HG02610 (cell line): Measurements from ENCODE around the gene AKT1.

Source experiments
- ATAC-seq: cut with Tn5 transposase; IDR thresholded peaks from one replicate; pipeline ENCODE4 v1.9.1; 2021; ENCODE audit warnings: mild to moderate bottlenecking, moderate library complexity; ENCODE audit not compliant: unreplicated experiment

AKT1 gene

GRCh38 chr14:104773505-104774452 lies 21.8 kb downstream of the AKT1 start:
- no peak for ATAC-seq

- ATAC-seq, result no peak
Observed at GRCh38 chr14:104772707-104773504, 22.6 kb downstream of the AKT1 start.

- no peak for ATAC-seq
Observed at GRCh38 chr14:104771918-104772706, 23.4 kb downstream of the AKT1 start.

GRCh38 chr14:104771374-104771773 lies 24.2 kb downstream of the AKT1 start:
- ATAC-seq, result no peak

- no peak for ATAC-seq
Observed at GRCh38 chr14:104770851-104771272, 24.7 kb downstream of the AKT1 start.

- ATAC-seq, result no peak
Observed at GRCh38 chr14:104770072-104770579, 25.4 kb downstream of the AKT1 start.

GRCh38 chr14:104769324-104770071 lies 26.1 kb downstream of the AKT1 start:
- no peak for ATAC-seq

- no peak for ATAC-seq
Observed at GRCh38 chr14:104768437-104769323, 26.9 kb downstream of the AKT1 start.

GRCh38 chr14:104767634-104767918 lies 28.0 kb downstream of the AKT1 start:
- no peak for ATAC-seq

GRCh38 chr14:104766863-104767633 lies 28.5 kb downstream of the AKT1 start:
- ATAC-seq, result no peak

- ATAC-seq, result no peak
Observed at GRCh38 chr14:104766256-104766862, 29.2 kb downstream of the AKT1 start.

- ATAC-seq, result no peak
Observed at GRCh38 chr14:104765517-104765916, 30.0 kb downstream of the AKT1 start.

- ATAC-seq, result no peak
Observed at GRCh38 chr14:104758981-104759969, 36.3 kb downstream of the AKT1 start.

- no peak for ATAC-seq
Observed at GRCh38 chr14:104757681-104758392, 37.7 kb downstream of the AKT1 start.

GRCh38 chr14:104757238-104757585 lies 38.3 kb downstream of the AKT1 start:
- ATAC-seq, result no peak

- no peak for ATAC-seq
Observed at GRCh38 chr14:104756477-104757237, 38.9 kb downstream of the AKT1 start.
